Astrocyte of the cerebellum (primary cell): ENCODE measurements around the gene AGO3.
"Not testable (repeated sequence)": the region's sequence is repeated elsewhere in the genome, so short reads cannot be mapped to it uniquely, and the experiment has no call there.

Source experiments
- DNase-seq: peaks from one replicate; pipeline ENCODE4 v3.0.0-alpha.2; 2011; ENCODE audit warnings: low read depth
- H3K4me3 ChIP-seq: 2 replicates; pipeline ENCODE4 v1.5.1; 2011; ENCODE audit warnings: mild to moderate bottlenecking, low read depth, low read length, moderate library complexity
- in situ Hi-C: cut with HindIII; loops from 2 replicates; pipeline ENCODE4 v1.10.0; 2017; ENCODE audit warnings: low sequenced_read_pairs
- TF ChIP-seq, protein P1 (sequence below): IDR thresholded peaks from 2 replicates; pipeline ENCODE4 v1.5.1; 2012; ENCODE audit warnings: low read length, low read depth, moderate library complexity, mild to moderate bottlenecking; ENCODE audit errors: missing control alignments

Gene AGO3

GRCh38 chr1:36016686-36017085 is 85.8 kb downstream of the AGO3 start:
- TF ChIP-seq, protein P1, sequence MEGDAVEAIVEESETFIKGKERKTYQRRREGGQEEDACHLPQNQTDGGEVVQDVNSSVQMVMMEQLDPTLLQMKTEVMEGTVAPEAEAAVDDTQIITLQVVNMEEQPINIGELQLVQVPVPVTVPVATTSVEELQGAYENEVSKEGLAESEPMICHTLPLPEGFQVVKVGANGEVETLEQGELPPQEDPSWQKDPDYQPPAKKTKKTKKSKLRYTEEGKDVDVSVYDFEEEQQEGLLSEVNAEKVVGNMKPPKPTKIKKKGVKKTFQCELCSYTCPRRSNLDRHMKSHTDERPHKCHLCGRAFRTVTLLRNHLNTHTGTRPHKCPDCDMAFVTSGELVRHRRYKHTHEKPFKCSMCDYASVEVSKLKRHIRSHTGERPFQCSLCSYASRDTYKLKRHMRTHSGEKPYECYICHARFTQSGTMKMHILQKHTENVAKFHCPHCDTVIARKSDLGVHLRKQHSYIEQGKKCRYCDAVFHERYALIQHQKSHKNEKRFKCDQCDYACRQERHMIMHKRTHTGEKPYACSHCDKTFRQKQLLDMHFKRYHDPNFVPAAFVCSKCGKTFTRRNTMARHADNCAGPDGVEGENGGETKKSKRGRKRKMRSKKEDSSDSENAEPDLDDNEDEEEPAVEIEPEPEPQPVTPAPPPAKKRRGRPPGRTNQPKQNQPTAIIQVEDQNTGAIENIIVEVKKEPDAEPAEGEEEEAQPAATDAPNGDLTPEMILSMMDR: no peak
- H3K4me3 ChIP-seq: no peak overlapping the region
- in situ Hi-C loops: no loop called here
- no peak for DNase-seq

DNA sequence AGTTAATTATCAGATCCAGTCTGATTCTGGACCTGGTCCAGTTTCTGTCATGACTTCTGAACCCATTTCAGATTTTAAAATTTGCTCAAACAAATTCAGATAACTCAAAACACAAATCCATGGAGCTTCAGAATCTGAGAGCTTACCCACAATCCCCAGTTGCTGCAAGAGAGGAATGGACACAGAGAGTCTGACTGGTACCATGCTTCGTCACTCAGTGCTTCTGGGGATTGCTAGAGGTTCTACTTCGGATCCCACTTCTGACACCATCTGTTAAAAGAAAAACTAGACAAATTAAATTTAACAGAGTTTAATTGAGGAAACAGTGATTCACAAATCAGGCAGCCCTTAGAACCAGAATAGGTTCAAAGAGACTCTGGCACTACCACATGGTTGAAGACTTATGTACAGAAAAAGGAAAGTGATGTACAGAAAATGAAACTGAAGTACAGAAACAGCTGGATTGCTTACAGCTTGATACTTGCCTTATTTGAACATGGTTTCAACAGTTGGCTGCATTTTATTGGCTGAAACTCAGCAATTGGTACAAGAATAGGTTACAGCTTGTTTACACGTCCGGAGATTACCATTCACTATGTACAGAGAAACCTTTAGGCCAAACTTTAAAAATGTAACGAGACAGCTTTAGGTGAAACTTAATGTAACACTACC is 92.3 kb downstream of the AGO3 start:
- TF ChIP-seq, protein P1: no peak
- no peak for DNase-seq
- H3K4me3 ChIP-seq: no peak overlapping the region
- in situ Hi-C loops: no loop called here

- in situ Hi-C loops: not testable (repeated sequence)
Measured at GRCh38 chr1:36024024-36024423, 93.1 kb downstream of the AGO3 start.

GRCh38 chr1:36024847-36025246 is 93.9 kb downstream of the AGO3 start:
- DNase-seq: no peak
- H3K4me3 ChIP-seq: no peak overlapping the region
- TF ChIP-seq, protein P1: no peak
- in situ Hi-C loops: no loop called here

More at GRCh38 chr1:36024024-36024423, 93.1 kb downstream of the AGO3 start:
- not testable (repeated sequence) for H3K4me3 ChIP-seq, DNase-seq

GRCh38 chr1:36027766-36028165 is 96.9 kb downstream of the AGO3 start:
- DNase-seq: no peak
- H3K4me3 ChIP-seq: no peak overlapping the region
- in situ Hi-C loops: no loop called here
- TF ChIP-seq, protein P1: no peak

DNA sequence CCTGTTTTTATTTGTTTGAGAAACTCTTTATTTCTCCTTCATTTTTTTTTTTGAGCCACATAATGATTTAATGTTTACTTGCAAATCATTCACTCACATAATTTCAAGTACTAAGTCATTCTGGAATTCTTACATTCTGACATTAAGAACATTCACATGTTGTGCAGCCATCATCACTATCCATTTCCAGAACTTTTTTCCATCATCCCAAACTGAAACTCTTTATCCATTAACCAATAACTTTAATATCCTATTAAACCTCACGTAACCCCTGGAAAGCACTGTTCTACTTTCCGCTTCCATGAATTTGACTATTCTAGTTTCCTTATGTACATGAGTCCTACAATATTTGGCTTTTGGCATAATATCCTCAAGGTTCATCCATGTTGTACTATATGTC is 100.5 kb downstream of the AGO3 start:
- DNase-seq: no peak
- in situ Hi-C loops: no loop called here
- TF ChIP-seq, protein P1: no peak
- H3K4me3 ChIP-seq: no peak overlapping the region

DNA sequence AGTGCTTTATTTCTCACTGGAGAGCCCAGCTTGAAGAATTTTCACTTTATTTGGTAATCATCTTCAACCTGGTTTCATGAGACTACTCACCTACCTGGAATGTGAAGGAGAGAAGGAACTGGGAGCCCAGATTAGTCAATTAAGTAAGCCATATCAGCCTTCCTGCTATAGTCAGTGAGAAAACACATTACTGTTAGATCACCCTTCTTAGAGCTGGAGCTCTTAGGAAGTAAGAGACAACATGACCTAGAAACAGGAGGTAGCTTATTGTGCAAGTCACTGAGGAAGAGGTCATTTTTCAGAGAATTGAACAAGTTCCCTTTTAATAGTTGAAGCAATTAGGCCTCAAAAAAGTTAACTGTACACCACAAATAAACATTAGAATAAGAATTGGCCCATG is 103.8 kb downstream of the AGO3 start:
- H3K4me3 ChIP-seq: no peak overlapping the region
- TF ChIP-seq, protein P1: no peak
- in situ Hi-C loops: no loop called here
- DNase-seq: no peak
